DMS79 (cell line): ENCODE data around the gene LY6G6F.

Experiments used
- DNase-seq: peaks from one replicate; lab custom pipeline; 2025; lab: John Stamatoyannopoulos, UW

Gene LY6G6F

GRCh38 chr6:31706599-31706998 is at the start of gene LY6G6F:
LY6G6F (plus strand) TSS chr6:31706866; CDS start chr6:31706907, 41 bp downstream.
- DNase-seq: no peak

GRCh38 chr6:31657406-31658157 is 49.1 kb upstream of the LY6G6F start:
- no peak for DNase-seq

- no peak for DNase-seq
Observed at GRCh38 chr6:31658158-31658688, 48.4 kb upstream of the LY6G6F start.

- DNase-seq: no peak
Observed at GRCh38 chr6:31658983-31659648, 47.5 kb upstream of the LY6G6F start.

- no peak for DNase-seq
Observed at GRCh38 chr6:31659649-31660380, 46.9 kb upstream of the LY6G6F start.

GRCh38 chr6:31660381-31661261 is 46.0 kb upstream of the LY6G6F start, which contains the start of gene C6orf47:
C6orf47 (minus strand) TSS chr6:31660778; CDS start chr6:31659947, 831 bp downstream.
- peak; percentile 62 for DNase-seq

- DNase-seq: no peak
Observed at GRCh38 chr6:31661262-31662123, 45.2 kb upstream of the LY6G6F start.

GRCh38 chr6:31662124-31662723 is 44.4 kb upstream of the LY6G6F start:
- no peak for DNase-seq

- DNase-seq: no peak
Observed at GRCh38 chr6:31663126-31663960, 43.3 kb upstream of the LY6G6F start.

GRCh38 chr6:31663961-31664789 is 42.5 kb upstream of the LY6G6F start:
- DNase-seq: peak; percentile 9

GRCh38 chr6:31664790-31665500 is 41.7 kb upstream of the LY6G6F start, which contains the start of gene GPANK1:
GPANK1 (minus strand) TSS chr6:31664997; CDS start chr6:31664478, 519 bp downstream.
- DNase-seq: peak; percentile 93

GRCh38 chr6:31665501-31666336 is 40.9 kb upstream of the LY6G6F start, which contains the start of gene CSNK2B:
CSNK2B (plus strand) TSS chr6:31666080; CDS start chr6:31666832, 752 bp downstream.
- peak; percentile 95 for DNase-seq

GRCh38 chr6:31666337-31666965 is 40.2 kb upstream of the LY6G6F start:
- no peak for DNase-seq

- DNase-seq: no peak
Observed at GRCh38 chr6:31669676-31670075, 37.0 kb upstream of the LY6G6F start, which contains the start of gene LY6G5B. LY6G5B (plus strand) TSS chr6:31669976; CDS start chr6:31670951, 975 bp downstream.

- DNase-seq: no peak
Observed at GRCh38 chr6:31676322-31676903, 30.3 kb upstream of the LY6G6F start.
